IMR-90 (cell line): Measurements from ENCODE around the gene TPSAB1.

Experiments used
- CEBPB ChIP-seq: IDR thresholded peaks from 2 replicates; pipeline ENCODE4 v1.6.1; 2012; ENCODE audit warnings: low read depth, low read length, improper control_type of control experiment
- CTCF ChIP-seq: conservative IDR thresholded peaks from 2 replicates; pipeline ENCODE4 v1.5.1; 2012; ENCODE audit warnings: mild to moderate bottlenecking, low read depth, low read length, improper control_type of control experiment
- RAD21 ChIP-seq: IDR thresholded peaks from 2 replicates; pipeline ENCODE4 v1.6.1; 2012; ENCODE audit warnings: low read length, improper control_type of control experiment

GRCh38 chr16:1206326-1206725 is 34.2 kb upstream of the TPSAB1 start:
- TF ChIP-seq CTCF (no peak), RAD21 (no peak), CEBPB (no peak)
